Activated CD8-positive, alpha-beta memory T cell treated with anti-CD3 and anti-CD28 coated beads for 1 hour (primary cell): Measurements from ENCODE around the gene SPOCK1.

ENCODE experiments used
- DNase-seq, 2 donors: peaks; one replicate each; pipeline ENCODE4 v3.0.0-alpha.2; 2020; ENCODE audit warnings: low read depth in 1 of 2; ENCODE audit errors: extremely low read depth in 1 of 2

SPOCK1 gene

DNA sequence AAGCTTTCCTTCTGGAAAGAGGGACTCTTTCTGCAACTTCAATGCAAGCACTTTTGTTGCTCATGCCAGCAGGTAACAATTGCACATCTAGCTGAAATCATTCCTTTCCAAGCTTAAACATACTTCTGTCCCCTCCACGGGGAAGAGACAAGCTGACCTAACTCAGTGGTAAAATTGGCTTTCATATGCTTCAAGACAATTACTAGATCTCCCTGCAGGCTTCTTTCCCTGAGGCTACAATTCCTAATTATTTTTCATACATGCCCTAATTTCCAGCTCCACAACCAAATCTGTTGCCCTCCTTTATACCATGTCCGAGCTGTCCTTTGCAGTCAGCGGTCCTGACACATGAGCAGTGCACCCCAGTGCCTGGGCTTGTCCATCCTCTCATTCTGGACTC is 324.9 kb downstream of the SPOCK1 start:
- DNase-seq, result no peak

DNA sequence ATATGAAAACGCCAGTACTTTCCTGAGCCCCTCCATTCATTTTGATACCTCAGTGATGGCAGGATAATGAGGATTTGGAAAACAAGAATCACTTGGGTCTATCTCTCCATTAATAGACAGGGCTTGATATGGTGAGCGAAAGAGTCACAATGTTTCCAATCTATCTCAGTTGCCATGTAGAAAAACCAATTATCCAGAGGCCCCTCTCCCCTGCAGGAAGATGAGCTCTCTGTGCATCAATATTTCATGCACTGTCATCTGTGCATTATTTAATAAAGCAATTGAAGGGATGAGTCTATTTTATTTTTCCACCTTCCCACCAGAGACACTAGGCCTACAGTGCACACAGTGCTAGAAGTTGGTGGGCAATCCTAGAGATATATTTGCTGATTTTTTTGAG is 326.9 kb downstream of the SPOCK1 start:
- no peak for DNase-seq

DNA sequence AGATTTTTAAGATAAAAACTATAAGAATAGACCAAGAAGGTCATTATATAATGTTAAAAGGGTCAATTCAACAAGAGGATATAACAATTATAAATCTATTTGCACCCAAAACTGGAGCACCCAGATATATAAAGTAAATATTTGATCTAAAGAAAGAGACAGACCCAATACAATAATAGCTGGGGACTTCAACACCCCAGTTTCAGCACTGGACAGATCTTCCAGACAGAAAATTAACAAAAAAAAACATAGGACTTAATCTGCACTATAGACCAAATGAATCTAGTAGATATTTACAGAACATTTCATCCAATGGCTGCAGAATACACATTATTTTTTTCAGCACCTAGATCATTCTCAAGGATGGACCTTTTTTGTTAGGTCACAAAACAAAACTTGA is 331.9 kb downstream of the SPOCK1 start:
- no peak for DNase-seq

DNA sequence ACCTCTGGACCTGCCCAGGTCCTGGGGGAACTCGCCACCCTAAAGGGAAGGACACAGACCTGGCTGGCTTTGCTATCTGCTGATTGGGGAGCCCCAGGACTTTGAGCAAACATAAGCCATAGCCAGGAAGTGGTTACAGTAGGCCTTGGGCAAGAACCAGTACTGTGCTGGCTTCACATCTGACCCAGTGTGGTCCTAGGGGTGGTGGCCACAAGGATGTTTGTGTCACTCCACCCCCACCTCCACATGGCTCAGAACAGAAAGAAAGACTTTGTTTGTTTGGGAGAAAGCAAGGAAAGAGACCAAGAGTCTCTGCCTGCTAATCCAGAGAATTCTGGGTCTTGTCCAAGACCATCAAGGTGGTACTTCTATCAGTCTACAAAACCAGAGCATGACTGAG is 334.2 kb downstream of the SPOCK1 start:
- no peak for DNase-seq

DNA sequence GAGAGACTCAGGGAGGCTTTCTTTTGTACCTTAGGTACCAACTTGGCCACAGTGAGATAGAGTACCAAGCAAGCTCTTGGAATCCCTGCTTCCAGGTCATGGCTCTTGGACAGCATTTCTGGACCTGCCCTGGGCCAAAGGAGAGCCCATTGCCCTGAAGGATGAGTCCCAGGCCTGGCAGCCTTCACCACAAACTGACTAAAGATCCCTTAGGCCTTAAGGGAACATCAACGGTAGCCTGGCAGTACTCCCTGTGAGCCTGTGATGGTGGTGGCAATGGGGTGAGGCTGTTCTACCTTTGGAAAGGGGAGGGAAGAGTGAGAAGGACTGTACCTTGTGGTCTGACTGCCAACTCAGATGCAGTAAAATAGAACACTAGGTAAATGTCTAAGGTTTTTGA is 334.6 kb downstream of the SPOCK1 start:
- DNase-seq, result no peak

DNA sequence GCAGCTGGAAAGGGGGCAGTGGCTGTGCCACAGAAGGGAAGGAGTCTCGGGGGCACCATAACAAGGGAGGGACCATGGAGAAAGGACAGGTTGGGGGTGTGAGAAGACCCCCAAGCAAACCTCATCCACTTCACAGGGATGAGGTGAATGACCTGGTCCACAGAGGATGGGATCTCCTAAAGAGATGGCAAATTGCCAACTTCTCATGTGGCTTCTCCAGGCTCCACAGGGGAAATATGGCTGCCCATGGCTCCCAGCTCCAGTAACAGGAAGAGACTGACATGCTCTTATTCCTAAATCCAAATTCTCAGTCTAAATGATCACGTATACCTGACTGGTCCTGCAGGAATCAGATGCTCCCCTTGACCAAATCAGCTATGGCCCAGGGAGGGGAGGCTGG is 340.4 kb downstream of the SPOCK1 start:
- DNase-seq, result no peak

DNA sequence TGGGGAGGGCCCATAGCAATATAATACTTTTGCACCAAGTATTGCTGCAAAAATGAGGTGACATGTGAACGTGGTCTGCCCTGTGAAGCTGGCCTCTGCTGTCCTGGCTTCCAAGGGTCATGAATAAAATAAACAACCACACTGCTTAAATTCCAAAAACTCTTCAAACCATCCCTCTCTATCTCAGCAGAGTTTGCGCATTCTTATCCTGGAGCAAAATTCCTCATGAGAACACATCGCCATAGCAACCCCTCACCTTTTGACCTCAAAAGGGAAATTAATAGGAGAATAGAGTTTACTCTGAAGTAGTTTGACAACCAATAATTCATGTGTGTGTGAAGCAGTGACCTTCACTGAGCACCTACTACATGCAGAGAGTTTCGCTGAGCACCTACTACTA is 342.9 kb downstream of the SPOCK1 start:
- DNase-seq, result no peak

DNA sequence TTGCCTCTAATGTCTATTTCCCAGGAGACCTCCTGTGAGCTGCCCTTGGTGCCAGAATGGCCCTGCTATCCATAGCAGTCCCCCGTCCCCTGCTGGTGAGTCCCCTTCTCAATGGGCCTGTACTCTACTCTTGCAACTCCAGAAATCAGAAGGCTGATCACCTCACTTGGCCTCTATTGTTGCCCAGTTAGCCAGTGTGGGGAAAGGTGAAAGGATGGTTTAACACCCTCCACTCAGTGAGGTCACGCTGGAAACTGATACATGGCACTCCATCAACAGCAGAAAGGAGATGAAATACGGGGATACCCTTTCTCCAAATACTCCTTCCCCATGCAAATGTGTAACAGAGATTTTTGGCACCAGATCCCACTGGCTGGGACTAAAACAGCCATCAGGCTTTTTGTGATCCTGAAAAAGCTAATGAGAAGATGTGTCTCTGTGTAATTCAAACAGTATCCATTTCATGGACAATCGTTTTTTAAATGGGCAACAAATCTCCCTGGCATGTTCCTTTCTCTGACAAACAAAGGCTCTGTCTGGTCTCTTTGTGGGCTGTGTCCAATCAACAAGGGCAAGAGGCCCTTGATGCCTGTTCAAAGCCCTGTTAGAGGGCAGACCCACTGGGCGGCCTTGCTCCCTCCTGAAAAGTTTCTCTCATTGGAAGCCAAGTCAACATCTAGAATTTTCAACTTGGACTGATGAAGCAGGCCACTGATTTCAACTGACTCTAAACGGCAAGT is 343.7 kb downstream of the SPOCK1 start:
- no peak for DNase-seq

DNA sequence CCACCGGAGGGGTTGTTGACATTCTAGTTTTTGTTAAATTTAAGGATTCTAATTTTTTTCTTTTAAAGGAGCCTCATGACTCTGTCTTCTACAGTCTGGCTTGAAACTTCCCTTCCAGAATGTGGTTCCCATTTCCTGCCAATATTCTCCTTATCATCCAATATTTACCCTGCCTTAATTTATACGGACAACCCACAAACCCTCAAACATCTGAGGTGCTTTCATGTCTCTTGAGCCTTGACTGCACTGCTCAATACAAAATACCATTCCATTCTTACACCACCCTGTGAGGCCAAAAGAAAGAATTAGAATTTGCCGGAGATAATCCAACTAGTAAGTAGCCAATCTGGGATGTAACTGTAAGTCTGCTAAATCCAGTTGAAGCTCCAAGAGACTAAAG is 346.5 kb downstream of the SPOCK1 start:
- no peak for DNase-seq

DNA sequence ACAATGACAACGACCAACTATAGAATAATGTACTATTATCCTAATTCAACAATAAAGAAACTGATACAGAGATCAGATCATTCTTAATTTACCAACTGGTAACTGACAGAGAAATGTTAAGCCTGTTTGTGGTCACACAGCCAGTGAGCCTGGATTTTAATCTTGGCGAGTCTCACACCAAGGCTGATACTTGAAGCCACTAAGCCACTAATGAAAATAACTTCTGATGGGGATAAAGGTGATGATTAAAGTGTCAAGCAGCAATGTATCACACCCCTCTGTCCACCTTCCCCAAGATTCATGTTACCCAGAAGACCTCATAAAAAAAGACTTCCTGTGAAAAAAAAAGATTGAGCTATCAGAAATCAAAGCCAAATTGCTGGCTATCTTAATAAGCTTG is 350.5 kb downstream of the SPOCK1 start:
- DNase-seq, result no peak

DNA sequence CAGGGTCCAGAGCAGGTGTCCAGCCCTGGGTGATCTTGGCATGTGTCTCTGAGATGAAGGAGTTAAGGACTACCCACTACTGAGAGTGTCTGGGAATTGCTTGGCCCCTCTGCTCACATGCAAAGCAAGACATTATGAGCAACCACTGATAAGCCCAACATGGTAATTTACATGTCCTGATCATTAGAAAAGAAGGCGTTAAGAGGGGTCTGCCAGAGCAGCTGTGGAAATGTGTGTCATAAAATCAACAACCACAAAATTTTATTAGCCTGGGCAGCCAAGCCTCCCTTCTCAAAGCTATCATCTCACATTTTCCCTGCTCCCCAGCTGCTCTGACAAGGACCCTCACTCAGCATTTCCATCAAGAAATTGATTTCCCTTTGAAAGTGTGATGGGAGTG is 351.0 kb downstream of the SPOCK1 start:
- DNase-seq, result no peak

DNA sequence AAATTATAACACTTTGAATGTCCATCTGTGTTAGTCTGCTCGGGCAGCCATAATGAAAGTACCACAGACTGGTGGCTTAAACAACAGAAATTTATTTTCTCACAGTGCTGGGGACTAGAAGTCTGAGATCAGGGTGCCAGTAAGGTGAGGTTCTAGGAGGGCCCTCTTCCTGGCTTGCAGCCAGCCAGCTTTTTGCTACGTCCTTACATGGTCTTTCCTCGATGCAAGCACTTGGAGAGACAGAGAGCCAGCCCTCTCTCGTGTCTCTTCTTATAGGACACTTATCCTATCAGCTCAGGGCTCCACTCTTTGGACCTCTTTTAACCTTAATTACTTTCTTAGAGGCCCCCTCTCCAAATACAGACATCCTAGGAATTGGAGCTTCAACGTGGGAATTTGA is 351.8 kb downstream of the SPOCK1 start:
- no peak for DNase-seq

DNA sequence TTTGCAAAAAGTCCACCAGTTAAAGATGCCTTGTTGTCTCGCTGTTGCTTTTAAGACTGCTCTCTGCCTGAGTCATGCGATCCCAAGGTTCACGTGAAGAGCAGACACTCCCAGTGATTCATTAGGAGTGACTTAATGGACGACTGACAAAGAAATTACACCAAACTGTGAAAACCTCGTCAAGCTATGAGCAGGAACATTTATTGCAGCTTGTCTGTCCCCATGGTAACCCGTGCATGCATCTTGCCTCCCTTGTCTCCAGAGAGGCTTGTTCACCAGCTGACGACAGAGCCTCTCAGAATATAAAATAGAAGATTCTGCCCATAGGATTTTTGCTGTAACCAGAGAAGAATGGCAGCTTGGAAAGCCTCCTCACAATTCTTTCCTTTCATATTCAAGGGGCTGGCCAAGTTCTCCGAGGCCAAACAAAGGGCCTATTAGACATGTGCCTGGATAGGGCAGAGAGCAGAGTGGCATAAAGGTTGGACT is 352.7 kb downstream of the SPOCK1 start:
- no peak for DNase-seq

DNA sequence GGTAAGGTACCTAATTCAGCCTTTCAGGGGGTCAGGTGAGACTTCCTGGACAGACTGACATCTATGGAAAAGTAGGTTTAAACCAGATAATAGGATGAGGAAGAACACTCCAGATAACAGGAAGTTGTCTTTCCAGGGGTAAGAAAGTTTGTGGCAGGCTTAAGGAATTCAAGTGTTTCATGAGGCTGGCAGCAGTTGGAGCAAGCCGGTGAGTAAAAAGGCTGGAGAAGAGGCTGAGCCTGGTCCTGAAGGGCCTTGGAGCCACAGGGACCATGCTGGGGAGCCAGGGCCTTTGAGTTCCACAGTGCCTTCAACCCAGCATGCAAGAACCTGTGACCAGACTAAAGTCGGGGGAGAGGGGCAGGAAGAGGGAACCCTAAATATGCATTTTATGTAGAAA is 353.4 kb downstream of the SPOCK1 start:
- no peak for DNase-seq

DNA sequence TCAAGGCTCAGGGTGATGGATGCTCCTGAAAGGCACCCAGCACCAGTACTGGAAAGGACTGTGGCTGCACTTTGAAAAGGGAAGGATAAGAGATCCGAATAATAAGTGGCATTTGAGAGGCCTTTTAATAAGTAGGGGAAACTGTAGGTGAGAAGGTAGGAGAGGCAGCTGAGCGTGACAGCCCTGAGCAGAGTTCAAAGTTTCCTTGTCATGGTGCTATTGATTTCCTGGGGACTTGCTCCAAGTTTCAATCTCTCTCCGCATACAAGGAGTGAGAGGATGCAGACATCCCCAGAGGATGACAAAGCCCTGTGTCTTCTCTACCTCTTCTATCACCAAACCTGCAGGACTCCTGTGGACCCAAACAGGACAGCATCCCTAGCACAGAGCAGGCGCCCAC is 354.5 kb downstream of the SPOCK1 start:
- DNase-seq, result no peak

DNA sequence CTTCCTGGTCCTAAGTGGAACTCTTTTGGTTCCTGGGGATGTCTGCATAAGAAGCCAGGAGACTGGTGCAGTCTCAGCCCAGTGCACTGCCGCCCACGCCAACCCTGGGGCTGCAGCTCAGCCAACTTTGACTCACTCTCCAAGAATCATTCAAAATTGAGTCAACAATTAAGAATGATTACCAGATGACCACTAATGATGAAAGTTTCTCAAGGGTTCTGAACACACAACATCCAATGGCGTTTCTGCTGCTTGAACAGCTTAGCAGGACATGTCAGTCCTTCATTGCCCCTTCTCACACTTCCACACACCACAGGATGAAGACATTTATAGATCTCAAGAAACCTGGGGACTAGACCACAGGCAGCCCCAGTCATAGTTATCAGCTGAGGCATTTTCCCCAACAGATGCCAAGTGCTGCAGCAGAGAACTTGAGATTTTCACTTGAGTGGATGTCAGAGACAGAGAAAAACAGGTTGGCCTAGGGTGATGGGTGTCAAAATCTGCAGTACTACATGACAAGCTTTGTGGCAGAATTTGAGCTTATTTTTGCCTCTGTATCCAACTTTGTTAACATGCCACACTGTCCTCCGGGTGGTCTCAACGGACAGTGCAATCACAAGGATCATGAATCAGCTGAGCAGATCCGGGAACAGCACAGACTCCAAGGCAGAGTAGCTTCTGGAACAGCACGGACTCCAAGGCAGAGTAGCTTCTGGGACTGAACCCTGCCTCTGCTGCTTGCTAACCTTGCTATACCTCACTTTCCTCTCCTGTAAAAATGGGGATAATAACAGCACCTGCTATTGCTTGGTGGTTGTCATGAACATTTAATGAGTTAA is 356.1 kb downstream of the SPOCK1 start:
- DNase-seq, result no peak

DNA sequence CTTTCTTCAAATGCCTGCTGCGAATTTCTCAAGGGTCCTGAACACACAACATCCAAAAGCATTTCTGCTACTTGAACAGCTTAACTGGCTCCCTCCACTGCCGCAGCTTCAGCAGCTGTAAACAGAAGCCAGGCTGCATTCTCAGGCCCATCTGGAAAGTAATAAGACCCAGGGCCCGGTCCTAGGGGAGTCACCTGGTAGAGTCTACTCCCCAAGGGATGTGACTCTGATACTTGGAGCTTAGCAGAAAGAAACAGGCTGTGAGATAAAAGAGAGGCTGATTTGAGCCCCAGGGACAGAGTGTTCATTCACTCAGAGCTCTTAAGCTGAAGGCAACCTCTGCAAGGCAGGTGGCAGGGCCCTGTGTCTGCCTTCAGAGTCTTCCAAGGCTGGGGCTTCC is 356.8 kb downstream of the SPOCK1 start:
- no peak for DNase-seq

DNA sequence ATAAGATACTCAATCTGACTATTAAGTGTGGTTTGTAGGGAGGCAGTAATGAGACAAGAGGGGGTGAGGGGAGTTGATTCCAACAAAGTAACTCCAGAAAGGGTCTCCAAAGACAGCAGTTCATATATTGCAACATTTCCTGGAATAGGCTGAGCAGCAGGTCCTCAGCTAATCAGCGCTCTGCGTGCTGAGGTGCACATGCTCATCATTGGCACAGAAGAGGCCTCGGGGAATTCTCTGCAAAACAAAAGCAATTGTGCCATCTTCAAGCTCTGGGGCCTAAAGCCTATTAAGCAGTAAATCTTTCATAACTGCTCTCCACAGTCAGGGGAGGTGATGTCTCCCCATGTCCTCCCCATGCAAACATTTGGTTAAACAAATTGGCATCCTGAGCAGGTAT is 357.3 kb downstream of the SPOCK1 start:
- DNase-seq, result no peak

DNA sequence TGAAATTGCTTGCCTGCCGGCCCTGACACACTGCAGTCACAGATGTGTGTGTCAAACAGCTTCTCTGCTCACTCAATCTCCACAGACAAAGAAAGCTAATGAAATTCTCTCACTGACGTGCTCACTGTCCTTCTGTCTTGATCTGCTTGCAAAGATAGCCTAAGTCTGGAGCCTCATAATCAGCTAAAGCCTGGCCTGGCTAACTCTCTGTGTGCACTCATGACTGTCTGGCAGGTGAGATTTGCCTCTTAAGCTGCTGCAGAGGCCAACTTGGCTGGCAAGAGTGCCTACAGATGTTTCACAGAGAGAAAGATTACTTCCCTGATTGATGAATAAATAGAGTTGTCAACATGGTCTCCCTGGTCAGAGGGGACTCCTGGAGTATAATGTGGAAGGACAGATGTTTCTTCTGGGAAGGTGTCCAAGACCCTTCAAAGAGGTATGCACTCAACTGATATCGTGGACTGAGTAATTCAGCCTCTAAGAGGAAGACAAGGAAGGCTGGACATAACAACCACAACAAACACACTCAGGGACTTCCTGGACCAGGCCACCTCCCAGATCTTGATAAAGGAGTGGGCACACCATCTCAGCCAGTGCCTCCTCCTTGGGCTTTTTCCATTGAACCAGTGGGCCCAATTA is 362.0 kb downstream of the SPOCK1 start:
- DNase-seq, result no peak

DNA sequence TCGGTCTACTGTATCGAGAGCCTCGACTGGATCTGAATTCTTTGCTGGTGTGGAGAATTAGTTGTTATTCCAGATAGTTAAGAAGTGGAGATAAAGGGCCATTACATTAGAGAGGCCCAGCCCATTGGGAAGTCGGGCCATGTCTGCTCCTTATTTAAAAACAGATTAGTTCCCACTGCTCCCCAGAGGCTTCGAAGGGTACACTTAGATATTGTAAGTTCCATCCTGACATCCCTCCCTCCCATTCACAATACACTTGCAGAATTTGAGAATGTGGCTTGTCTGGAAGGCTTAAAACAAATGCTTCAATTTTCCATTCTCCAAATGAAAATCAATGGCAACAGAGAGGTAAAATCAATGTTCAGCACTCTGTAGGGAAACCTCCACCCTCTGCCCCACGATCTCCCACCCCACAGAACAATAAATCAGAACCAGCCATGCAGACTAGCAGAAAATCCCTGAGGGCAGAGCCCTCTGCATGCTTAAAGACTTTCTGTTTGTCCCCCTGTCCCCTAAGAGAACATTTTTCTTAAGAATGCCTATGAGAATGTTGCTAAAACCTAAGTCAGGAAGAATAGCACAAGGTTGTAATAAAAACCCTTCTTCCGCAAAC is 364.1 kb downstream of the SPOCK1 start:
- no peak for DNase-seq

DNA sequence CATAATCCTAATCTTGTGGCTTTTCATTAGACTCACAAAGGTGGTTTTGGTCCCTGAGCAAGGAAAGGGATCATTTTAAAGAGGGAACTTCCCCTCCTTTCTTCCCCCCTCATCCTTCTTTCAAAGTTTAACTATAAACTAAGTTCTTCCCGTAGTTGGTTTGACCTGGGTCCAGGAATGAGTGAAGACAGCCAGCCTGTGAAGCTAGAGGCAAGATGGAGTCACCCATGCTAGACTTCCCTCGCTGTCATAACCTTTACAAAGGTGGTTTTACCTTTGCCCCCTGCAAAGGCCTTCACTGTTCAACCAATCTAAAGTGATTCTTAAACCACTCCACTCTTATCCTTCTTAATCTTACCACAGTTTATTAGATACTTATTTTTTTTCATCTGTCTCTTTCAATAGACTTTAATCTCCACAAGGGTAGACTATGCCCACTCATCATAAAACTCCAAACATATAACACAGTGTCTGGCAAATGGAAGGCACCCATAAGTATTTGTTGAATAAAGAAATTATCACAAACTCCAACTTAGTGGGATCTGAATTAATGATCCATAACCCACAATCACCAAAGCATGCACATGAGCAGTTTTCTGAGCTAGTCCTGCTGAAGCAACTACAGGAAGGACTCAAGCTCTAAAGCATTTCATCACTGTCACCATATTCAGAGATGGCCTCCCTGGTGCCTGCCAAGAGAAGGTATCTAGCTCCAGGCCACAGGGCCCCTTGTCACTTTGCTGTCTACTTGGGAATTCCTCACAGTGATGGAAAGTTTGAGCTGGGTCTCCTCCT is 369.0 kb downstream of the SPOCK1 start:
- no peak for DNase-seq
